Activated CD8-positive, alpha-beta memory T cell treated with anti-CD3 and anti-CD28 coated beads for 48 hours (primary cell): Measurements from ENCODE around the gene C22orf31.

Experiments
- DNase-seq, 3 experiments: peaks; one replicate each; pipeline ENCODE4 v3.0.0-alpha.2; 2020; ENCODE audit warnings: low read depth in 2 of 3, low spot score in 2 of 3

The C22orf31 gene

DNA sequence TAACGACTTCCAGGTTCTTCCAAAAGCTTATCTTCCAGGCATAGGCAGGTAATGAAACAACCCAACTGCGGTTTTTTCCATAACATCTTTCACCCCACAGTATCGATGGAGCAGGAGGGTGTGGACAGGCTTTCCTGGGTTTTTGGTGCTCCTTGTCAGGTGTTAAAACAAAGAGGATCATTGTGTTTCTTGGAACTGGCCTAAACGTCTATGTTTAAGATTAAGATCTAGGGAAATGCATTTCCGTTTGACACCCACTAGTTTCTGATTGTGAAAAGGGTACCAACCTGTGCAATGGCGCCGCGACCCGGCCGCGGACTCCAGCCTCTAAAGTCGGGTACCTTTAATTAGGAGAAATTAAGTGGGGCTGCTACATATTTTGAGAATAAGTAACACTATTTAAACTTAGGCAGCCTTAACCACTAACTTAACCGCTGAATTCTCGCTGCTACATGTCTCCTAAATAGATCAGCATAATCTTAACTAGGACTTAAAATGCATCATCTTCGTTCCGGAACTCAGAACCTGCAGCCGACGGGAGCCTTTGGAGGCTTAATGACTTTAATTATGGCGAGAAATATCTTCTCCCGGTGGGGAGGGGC, 31.5 kb downstream of the C22orf31 start:
- no peak for DNase-seq

DNA sequence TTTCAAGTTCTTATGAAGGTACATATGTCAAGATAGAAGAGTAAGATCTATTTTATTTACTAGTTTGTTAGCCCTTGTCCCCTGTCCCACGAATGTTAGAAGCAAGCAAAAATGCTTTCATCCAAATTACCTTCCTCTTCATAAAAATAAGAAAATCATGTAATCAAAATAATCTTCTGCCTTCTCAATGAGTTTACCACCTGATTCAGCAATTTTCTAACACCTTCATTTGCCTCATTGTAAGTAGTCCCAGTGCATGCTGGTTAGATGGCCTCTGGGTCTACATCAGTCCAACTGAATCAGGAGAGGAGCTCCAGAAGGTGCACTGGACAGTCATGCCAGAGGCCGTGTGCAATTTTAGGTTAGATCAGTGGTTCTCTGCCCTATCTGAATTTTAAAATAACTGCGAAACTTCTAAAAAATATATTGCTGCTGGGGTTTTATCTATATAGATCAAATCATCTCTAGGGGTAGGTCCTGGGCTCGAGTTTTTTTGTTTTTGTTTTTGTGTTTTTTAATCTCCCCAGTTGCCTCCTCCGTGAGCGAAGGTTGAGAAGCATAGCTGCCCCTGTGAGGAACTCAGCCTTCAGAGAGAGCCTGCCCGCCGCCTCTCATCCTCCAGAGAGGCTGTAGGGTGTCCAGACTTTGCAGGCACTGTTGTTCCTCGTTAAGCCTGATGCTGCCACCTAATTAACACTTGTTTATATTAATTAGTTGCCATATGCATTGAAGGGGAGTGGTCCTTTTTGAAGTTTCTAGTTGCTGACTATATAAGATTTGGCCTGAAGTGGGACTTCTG, 32.2 kb downstream of the C22orf31 start:
- no peak for DNase-seq

DNA sequence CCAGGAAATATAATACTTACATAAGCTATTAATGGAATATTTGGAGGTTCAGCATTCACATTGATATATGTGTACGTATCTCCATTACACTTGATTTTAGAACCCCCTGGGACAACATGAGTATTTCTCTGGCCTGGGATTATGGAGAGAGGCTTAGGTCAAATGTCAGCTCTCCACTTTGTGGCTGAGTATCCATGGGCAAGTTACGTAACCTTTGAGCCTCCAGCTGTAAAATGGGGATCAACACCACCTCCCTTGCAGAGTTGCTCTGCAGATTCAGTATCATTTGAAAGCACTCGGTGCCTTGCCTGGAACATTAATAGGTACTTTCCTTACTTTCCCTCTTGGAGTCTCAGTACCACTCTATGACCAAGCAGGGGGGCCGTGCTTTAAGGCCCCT, 33.2 kb downstream of the C22orf31 start:
- DNase-seq = no peak

DNA sequence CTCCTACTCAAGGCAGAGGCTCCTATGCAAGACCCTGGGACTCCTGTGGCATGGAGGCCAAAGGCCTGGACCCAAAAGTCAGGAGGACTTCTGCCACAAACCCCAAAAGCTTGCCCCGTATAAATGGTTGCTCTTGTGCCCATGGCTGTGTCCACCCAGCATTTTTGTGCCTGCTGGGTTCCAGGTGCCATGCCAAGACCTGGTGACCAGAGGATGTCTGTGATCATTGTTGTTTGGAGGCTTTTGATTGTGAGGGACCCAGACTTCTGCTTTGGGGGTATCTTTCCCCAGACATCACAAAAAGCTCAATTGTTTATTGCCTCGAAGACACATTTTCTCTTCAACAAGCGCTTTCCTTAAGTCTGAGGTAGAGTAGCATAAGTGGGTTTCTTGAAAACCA, 35.1 kb downstream of the C22orf31 start:
- no peak for DNase-seq

DNA sequence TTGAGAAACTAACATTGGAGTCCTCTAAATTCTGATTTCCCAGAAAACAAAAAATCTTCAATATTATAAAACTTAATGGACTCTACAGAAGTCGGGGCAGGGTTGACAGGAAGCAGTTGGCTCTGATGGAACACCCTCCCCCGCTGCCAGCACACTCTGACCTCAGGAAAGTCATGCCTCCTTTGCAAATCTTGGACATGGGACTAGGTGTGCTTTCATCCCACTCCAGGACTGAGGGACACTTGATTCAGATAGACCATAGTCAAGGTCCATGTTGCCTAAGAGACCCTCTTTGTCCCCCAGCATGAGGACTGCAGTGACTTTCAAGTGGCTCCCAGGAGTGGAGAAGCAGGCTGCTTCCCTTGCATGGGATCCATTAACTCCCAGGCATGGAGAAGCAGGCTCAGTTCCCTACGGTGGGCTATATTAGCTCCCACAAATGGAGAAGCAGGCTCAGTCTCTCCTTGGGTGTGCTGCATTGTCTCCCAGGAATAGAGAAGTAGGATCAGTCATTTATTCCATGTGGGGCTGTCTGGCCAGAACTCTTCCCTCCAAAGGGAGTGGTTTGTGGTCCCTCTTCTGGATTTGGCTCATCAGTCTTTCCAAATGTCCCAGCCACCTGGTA, 38.3 kb downstream of the C22orf31 start:
- no peak for DNase-seq

DNA sequence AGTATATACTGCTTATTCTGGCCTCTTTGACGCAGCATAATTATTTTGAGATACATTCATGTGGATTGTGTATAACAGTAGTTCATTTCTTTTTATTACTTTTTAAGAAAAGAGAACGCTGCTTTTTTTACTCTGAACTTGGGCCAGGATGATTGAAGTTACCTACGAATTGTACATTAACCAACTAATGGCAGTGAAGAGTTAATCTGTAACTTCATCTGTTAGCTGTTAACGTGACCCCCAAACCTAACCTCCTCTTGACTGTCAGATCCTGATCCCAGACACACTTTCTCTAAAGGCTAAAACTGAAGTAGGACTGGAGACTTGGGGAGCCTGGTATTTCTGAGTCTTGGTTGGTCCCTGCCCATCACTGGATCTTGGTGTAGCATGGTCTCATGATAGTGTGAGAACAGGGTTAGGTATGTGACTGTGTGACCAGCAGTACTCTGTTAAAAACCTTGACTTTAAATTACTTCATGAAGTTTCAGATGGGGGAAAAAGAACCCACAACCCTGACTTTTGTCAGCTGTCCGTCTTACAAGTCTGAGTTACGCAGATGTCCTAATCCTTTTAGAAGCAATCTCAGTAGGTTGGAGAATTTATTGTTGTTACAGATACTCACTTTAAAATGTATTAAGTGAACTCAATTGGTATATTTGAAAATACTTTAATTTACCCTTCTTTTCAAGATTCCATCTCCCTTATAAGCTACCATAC, 39.4 kb downstream of the C22orf31 start:
- no peak for DNase-seq

DNA sequence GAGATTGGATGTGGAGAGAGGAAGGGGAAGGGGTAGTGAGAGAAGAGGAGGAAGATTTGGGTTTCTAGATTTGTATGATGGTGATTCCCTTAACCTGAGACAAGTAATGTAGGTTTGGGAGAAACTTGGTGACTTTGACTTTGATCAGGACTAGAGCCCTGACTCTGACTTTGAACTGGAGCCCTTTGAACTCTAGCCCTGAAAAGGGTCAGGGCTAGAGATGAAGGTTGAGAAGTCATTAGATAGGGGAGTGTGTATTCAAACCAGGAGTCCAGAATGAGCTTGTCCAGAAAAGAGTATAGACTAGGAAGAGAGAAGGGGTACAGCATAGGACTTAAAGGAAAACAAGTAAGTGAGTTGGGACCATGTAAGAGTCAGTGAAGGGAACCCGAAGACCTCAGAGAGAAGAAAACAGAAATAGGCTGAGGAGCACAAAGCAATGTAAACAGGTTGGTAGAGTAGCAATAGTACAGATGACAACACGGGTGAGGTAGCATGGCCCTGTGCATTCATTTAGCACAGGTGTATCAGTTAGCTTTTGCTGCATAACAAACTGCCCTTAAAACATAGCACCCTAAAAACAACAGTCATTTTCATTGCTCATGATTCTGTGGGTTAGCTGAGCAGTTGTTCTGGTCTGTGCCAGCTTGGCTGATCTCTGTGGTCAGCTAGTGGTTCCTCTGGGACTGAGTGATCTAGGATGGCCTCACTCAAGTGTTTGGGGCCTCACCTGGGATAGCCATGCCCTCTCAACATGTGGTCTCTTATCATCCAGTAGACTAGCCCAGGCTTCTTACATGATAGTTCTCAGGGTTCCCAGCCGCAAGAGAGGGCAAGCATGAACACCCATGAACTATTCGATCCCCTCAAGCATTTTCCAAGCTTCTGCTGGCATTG, 43.1 kb downstream of the C22orf31 start:
- no peak for DNase-seq

DNA sequence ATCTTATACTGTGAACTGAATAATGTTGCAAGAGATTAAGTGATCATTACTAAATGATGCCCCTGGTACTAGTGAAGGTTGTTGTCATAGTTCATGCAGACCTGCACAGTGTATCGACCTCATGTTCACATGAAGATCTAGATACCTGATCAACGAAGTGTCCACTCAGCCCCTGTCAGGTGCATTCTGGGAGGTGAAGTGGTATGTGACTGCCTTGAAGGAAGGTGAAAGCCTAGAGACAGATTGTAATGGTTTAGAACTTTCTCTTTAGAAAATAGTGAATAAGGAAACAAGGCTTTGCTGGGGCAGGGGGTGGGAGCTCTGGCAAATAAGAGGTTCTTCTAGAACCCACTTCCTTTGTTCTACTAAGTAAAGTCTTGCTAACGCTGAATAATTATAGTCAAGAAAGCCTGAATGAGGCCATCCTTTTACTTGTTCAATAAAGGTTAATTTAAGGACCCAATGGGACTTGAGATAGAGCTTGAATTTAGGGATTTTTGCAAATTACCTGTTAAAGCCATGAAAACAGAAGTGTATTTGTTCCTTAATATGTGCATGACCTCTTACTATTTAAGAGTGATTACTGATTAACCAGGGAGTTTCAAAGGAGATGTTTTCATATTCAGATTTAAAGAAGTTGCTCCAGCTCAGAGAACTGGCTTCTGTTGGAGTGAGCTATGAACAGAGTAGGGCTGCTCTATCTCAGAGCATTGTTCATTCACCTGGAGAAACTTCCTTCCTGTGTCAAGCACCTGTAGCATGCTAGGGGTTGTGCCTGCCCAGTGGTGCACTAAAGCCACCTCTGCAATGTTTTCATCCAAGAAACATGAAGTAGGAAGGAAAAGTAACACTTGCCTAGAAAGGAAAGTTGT, 45.3 kb downstream of the C22orf31 start:
- DNase-seq = no peak

DNA sequence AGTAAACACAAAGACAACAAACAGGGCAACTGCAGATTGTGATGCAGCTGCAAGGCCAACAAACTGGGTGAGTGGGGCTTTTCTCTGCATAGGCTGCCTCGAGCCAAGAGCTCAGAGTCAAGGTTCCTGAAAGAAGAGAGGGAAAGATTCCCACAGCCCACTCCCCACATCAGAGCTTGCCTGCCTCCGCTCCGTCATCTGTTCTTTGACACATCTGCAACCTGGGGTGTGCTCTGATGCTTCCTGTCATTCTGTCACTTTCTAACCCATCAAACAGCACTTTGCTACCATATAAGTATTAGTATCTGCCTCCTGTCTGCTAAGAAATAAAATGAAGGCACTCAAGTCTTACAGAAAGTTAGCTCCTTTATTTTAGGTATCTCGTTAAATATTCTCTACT, 46.9 kb downstream of the C22orf31 start:
- DNase-seq = no peak

DNA sequence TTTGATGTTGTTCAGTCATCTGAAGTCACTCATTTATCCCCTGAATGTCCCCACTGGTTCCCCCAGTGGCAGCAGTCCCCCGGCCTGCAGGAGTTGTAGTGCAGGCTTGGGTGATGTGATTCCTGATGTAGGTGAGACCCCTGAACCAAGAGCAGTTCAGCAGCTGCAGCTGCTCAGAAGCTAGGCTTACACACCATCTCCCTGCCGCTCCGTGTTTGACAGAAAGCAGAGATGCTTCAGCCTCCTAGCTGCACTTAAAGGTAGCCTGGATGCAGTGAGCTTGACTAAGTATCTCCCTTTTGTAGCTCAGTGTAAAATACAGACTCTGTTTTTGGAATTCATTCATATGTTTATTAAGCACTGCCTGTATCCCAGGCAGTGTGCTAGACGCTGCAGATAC, 47.3 kb downstream of the C22orf31 start:
- no peak for DNase-seq

DNA sequence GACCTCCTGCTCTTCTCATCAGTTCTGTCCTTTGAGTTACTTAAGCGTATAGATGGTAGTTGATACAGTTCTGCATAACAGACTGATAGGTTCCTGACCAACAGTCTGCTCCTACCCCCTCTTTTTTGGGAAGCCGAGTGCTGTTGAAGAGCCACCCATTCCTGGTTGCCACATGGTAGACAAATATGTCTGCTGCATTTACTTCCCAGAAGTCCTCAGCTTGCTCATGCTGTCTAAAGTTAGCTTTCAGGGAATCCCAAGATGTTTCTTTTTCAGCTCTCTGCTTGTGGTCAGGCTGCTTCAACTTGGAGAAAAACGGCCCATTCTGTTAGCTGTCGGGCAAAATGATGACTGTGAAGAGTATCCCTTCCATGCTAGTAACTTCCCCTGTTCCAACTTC, 48.7 kb downstream of the C22orf31 start:
- DNase-seq = no peak

DNA sequence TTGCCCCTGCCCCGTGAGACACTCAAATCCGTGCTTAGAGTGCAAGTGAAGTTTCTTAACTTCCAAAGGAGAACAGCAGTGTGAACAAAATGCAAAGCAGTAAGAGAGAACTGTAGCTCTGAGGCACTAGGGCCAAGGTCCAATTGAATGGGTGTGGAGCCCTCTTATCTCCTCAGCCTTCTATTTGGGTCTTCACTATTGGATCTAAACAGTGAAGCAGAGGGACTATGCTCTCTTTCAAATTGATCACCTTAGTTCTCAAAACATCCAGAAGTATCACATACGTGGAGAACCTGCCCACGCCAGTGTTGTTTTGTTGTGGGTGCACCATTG, 49.6 kb downstream of the C22orf31 start:
- DNase-seq = no peak

DNA sequence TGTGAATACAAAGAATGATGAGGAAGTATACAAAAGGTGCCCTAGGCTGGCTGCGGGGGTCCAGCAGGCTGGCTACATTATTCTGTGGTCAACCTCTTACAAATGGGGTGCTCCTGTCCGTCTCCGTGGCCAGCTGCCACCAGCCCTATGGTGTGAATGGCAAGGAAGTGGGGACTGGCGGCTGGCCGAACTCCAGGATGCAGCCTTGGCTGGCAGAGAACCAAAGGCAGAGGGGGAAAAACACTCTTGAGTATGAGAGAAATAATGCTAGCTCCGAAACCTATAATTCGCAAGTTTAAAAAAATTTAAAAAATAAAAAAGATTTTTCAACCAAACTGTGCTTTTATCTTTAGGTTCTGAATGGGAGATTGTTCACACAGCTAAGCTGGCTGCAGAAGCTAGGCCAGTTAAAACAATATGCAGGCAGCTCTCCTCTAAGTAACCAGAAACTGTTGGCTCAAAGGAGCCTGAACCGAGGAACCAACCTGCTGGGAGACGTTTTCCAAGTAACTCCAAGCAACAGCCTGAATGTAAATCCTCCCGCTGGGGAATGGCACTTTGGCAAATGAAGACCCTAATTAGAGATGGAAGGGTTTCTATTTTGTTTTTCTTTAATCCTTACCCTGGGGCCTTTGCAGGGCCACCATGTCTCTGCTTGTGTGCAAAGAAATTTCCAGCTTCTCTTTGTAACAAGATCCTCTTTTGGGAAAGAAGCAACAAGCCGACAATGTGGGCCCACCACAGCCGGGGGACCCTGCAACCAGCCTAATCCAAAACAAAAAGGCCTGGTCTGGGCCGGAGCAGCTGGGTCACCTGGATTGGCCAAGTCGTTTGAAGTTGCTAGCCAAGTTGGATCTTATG, 50.2 kb downstream of the C22orf31 start:
- no peak for DNase-seq

DNA sequence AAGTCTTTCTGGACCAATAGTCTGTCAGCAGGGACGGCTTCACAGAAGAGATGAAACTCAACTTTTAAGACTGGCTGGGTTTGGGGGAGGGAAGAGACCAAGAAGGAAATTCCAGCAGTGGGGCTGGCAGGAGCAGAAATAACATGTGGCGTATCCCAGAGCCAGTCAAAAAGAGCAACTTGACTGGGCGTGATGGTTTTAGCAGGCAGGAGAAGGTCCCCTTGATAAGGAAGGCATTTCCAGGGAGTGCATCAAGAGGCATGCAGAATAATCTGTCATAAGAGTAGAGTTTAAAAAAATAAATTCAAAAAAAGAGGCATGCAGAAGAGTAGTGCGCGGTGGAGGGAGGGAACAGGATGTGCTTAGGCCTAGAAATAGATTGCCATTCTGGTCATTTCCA, 52.5 kb downstream of the C22orf31 start:
- DNase-seq = no peak
